Measurements from ENCODE around the gene KIFC1.

DNA sequence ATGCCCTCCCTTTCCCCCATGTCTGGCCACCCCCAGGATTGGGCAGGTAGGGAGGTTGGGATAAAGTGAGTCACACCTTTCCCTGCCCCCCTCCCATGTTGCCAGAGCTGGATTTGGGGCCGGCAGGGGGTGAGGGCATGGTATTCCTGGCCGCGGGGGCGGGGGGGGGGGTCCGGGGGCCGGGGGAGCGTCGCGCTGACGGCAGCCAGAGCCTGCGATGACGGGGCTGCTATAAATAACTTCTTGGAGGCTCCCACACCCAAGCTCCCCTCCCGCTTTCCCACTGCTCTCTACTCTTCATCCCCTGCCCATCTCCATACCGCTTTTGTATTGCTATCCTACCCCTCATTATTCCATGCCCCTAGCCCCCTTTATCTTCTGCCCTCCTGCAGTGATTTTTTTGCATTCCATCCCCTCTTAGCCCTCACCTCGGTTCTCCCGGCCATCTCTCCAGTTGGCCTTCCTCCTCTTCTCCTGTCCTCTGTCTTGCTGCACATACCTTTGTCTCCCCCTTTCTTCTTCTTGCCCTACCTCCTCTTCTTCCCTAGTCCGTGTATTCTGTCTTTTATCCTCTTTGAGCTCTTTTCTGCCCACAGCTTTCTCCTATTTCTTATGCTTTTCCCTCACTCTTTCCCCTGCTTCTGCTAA, 42.0 kb downstream of the KIFC1 start:
- TF ChIP-seq, protein P1, sequence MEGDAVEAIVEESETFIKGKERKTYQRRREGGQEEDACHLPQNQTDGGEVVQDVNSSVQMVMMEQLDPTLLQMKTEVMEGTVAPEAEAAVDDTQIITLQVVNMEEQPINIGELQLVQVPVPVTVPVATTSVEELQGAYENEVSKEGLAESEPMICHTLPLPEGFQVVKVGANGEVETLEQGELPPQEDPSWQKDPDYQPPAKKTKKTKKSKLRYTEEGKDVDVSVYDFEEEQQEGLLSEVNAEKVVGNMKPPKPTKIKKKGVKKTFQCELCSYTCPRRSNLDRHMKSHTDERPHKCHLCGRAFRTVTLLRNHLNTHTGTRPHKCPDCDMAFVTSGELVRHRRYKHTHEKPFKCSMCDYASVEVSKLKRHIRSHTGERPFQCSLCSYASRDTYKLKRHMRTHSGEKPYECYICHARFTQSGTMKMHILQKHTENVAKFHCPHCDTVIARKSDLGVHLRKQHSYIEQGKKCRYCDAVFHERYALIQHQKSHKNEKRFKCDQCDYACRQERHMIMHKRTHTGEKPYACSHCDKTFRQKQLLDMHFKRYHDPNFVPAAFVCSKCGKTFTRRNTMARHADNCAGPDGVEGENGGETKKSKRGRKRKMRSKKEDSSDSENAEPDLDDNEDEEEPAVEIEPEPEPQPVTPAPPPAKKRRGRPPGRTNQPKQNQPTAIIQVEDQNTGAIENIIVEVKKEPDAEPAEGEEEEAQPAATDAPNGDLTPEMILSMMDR (IDR thresholded peaks at IDR 0.05; ENCODE audit: low read length) = no peak
- no peak for TF ChIP-seq EZH2 (IDR thresholded peaks at IDR 0.05; ENCODE audit: borderline replicate concordance, low read length)
